GM18951 (cell line): ENCODE results near the gene PPP1R12A.
"Not testable (repeated sequence)": the region's sequence is repeated elsewhere in the genome, so short reads cannot be mapped to it uniquely, and the experiment has no call there.

Experiments
- POLR2A ChIP-seq: IDR thresholded peaks from 4 replicates; pipeline ENCODE4 v1.6.1; 2011; ENCODE audit warnings: mild to moderate bottlenecking; ENCODE audit not compliant: insufficient read length, insufficient read depth; ENCODE audit errors: extremely low read depth
- in situ Hi-C: fragments of 300-500 bp; cut with MboI; formaldehyde crosslinking; loops from one replicate; pipeline ENCODE4 v1.12.0; 2022; ENCODE audit warnings: low sequenced_read_pairs, mixed read lengths, inconsistent platforms; ENCODE audit not compliant: unreplicated experiment

Gene PPP1R12A

DNA sequence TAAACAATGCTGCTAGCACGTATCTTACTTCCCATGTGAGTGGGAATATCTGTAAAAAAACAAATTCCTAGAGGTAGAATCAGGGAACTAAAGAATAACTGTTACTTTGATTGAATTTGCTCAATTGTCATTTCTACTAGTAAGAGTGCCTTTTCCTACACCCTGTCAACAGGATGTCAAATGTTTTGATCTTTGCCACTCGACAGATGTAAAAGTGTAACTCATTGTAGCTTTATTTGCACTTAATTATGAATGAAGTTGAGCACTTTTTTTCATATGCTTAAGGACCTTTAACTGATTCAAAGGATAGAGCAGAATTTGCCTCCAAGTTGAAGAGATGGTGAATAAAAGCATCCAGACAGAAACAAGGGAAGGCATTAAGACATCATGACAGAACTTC is 104.5 kb downstream of the PPP1R12A start:
- TF ChIP-seq POLR2A = no peak
- in situ Hi-C loops = no loop called here

DNA sequence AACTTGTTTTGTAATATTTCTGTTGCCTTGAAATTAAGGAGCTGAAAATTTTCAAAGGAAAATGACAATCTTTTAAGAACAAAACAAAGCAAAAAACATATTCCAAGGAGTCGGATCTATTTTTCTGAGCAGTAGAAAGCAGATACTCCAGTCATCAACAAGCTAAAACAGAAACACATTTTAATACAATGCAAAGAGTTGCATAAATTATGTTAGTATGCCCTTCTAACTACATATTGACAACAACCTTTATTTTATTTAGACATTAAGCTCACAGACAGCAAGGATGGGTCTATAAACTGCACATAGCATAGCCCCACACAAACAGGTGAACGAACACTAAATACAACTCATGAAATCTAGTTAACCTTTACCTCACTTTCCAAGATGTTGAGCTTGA is 106.0 kb downstream of the PPP1R12A start:
- in situ Hi-C loops = no loop called here

DNA sequence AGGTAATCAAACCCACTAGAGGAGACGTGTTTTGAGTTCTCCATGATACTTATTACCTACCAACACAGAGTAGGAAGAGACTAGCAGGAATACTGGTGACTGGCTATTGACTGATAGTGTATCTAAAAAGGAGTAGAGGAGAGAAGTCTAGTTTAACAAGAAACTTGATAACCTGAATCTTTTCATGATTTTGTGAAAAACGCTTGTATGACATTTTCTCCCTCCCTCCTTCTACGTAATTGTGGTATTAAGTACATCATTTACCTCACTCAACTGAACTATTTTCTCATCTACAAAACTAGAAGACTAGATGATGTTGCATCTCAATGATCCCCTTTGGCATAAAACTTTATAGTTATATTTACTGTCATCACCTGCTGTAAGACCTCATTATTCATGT is 107.4 kb downstream of the PPP1R12A start:
- in situ Hi-C loops = no loop called here
- TF ChIP-seq POLR2A = no peak

More for the DNA sequence above, 106.0 kb downstream of the PPP1R12A start:
- TF ChIP-seq POLR2A = no peak

GRCh38 chr12:79826267-79827128 is 108.4 kb downstream of the PPP1R12A start:
- no peak for TF ChIP-seq POLR2A
- in situ Hi-C loops = no loop called here

DNA sequence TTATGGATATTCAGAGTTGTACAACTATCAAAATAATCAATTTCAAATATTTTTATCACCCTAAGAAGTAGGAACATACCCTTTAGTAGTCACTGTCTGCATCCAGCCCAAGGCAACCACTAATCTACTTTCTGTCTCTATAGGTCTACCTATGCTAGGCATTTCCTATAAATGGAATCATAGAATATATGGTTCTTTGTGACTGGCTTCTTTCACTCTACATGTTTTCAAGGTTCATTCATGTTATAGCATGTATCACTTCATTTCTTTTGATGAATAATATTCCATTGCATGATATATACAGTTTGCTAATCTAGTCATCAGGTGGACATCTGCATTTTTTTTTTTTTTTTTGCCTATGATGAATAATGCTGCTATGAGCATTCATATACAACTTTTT is 112.4 kb downstream of the PPP1R12A start:
- in situ Hi-C loops = no loop called here
- TF ChIP-seq POLR2A = no peak

GRCh38 chr12:79818856-79819255 is 116.0 kb downstream of the PPP1R12A start:
- no peak for TF ChIP-seq POLR2A
- in situ Hi-C loops = no loop called here

- in situ Hi-C loops = not testable (repeated sequence)
These were observed 150.4 kb downstream of the PPP1R12A start for GRCh38 chr12:79784366-79785065.

DNA sequence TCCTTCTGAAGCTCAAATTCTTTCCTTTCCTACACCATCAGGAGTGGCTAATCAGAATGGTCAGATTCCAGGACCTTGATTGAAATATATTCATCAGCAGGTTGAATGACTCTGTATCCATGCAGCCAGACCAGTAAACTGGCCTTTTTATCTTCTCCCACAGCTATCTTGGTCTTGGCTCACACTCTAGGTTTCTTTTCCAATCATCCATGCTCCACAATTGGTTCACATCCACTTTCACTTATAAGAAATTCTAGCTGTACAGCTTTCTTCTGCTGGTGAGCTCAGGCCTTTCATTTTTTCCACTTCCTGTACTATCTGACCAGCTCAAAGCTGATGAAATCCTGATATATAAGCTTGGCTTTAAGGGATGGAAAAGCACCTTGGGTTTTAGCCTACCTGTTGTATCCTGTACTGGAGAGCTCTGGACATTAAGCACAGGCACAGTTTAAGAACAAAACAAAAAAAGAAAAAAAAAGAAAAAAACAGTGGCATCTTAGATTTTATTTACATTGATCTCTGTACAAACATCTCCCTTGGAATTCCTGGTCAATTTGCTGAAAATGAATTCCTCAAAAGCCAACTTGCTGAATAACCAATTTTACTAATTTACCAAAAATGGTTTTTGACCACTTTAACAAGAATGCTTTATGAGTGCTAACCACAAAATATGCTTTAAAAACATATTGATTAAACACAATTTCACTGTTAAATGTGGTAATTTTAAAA is 152.6 kb downstream of the PPP1R12A start:
- no peak for TF ChIP-seq POLR2A
- in situ Hi-C loops = no loop called here

DNA sequence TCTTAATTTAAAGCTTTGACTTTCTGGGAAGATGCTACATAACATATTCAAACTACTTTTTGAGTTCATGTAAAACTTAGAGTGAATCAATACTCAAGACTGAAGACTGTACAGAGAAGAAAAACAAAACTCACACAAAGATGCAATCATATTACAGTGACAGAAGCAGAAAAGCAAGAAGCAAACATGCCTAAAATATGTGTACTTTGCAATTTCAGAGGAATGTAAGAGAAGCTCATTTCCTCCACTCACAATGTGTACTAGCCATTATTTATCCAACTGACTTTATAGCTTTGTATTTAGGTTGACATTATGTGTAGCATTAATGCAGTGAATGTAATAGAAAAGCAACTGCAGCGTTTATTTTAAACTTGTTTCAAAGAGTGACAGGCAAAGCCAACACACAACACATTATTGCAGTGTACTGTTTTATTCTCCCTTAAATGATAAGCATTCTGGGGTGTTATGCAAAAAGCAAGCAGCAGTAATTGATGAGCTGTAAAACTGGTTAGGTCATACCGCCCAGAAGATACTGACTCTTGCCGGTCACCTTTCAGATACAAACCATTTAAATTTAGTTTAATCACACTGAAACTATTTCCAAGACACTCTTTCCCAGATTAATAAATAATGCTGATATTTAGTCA is 156.0 kb downstream of the PPP1R12A start:
- in situ Hi-C loops = no loop called here
- no peak for TF ChIP-seq POLR2A

DNA sequence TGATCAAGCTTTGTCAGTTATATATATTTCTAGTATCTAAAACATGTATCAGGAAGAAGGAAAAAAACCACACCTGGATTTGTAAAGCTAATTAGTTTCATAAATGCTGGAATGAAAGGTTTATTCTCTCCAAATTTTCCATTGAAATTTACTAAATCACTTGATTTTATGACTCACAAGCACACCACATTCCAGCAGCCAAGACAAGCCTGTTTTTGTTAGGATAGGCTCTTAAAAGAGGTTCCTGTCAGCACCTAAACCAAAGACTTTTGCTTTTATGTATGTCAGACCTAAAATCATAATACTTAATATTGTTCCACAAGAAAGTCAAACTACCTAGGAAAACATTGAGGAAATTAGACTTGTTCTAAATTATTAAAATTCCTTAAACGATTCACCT is 158.8 kb downstream of the PPP1R12A start:
- no peak for TF ChIP-seq POLR2A
- in situ Hi-C loops = no loop called here

GRCh38 chr12:79775355-79776027 is 159.4 kb downstream of the PPP1R12A start:
- TF ChIP-seq POLR2A = no peak

DNA sequence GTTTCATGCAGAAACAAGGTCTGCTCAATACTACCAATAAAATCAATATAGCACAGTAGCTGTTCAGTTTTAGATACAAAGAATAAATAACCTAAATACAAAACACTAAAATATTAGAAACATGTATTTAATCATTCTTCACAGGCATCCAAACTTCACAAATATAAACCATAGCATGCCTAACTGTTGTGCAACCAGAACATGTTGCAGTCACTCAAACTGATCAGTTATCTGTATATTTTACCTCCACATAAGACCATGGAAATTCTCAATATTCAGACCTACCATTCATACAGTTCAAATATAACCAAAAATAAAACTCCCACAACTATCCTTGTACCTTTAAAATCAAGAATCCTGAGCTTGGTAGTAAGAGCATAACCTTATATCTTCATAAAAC is 161.0 kb downstream of the PPP1R12A start:
- in situ Hi-C loops = no loop called here
- no peak for TF ChIP-seq POLR2A

More at GRCh38 chr12:79775355-79776027, 159.4 kb downstream of the PPP1R12A start:
- in situ Hi-C loops = no loop called here
